Activated CD4-positive, CD25-positive, alpha-beta regulatory T cell treated with anti-CD3 and anti-CD28 coated beads, Interleukin-2, amount 50 U/mL, for 72 hours (primary cell): Measurements from ENCODE around the gene GATAD2B.
"Not testable (repeated sequence)": the region's sequence is repeated elsewhere in the genome, so short reads cannot be mapped to it uniquely, and the experiment has no call there.

Experiments
- DNase-seq: peaks from one replicate; pipeline ENCODE4 v3.0.0; 2021

The GATAD2B gene

GRCh38 chr1:153794624-153795329 lies 128.0 kb downstream of the GATAD2B start:
- no peak for DNase-seq

- no peak for DNase-seq
Observed at GRCh38 chr1:153793973-153794615, 128.7 kb downstream of the GATAD2B start.

- no peak for DNase-seq
Observed at GRCh38 chr1:153793261-153793972, 129.4 kb downstream of the GATAD2B start.

- no peak for DNase-seq
Observed at GRCh38 chr1:153792631-153793041, 130.1 kb downstream of the GATAD2B start.

- no peak for DNase-seq
Observed at GRCh38 chr1:153791648-153792253, 131.0 kb downstream of the GATAD2B start.

GRCh38 chr1:153790966-153791647 lies 131.7 kb downstream of the GATAD2B start:
- no peak for DNase-seq

GRCh38 chr1:153790313-153790965 lies 132.3 kb downstream of the GATAD2B start:
- DNase-seq, result no peak

- no peak for DNase-seq
Observed at GRCh38 chr1:153789478-153790034, 133.2 kb downstream of the GATAD2B start.

GRCh38 chr1:153786038-153786790 lies 136.6 kb downstream of the GATAD2B start:
- no peak for DNase-seq

- peak; percentile 93 for DNase-seq
Observed at GRCh38 chr1:153783233-153784190, 139.3 kb downstream of the GATAD2B start.

- not testable (repeated sequence) for DNase-seq
Observed at GRCh38 chr1:153782648-153783047, 140.1 kb downstream of the GATAD2B start.

- DNase-seq, result no peak
Observed at GRCh38 chr1:153780551-153780950, 142.2 kb downstream of the GATAD2B start.

- DNase-seq, result no peak
Observed at GRCh38 chr1:153779781-153780541, 142.8 kb downstream of the GATAD2B start.

GRCh38 chr1:153778824-153779519 lies 143.8 kb downstream of the GATAD2B start:
- DNase-seq, result no peak

- no peak for DNase-seq
Observed at GRCh38 chr1:153778051-153778823, 144.5 kb downstream of the GATAD2B start.

- DNase-seq, result no peak
Observed at GRCh38 chr1:153777648-153778047, 145.1 kb downstream of the GATAD2B start.

GRCh38 chr1:153776845-153777370 lies 145.9 kb downstream of the GATAD2B start:
- no peak for DNase-seq
